ENCODE data around the gene GGTA1.

- TF ChIP-seq CTCF (IDR thresholded peaks at IDR 0.05) (no peak), POLR2A (IDR thresholded peaks at IDR 0.05; ENCODE audit: low read depth) (no peak), EP300 (IDR thresholded peaks at IDR 0.05) (no peak), POLR2AphosphoS5 (IDR thresholded peaks at IDR 0.05) (no peak)
These were observed 58.5 kb downstream of the GGTA1 start for GRCh38 chr9:121441165-121441564.
